RWPE2 (cell line): ENCODE results near the gene CSNK1D.
A peak's percentile ranks its signal among the peaks of the same experiment; 100 is the strongest.

Source experiments
- ATAC-seq: fragments of 200-7000 bp; cut with Tn5 transposase; 3 replicates; pipeline ENCODE4 v1.9.1; 2021; ENCODE audit warnings: low read depth
- DNase-seq: peaks from one replicate; pipeline ENCODE4 v3.0.0-alpha.2; 2020; ENCODE audit warnings: low spot score
- H3K27ac ChIP-seq: fragments of 450-650 bp; 2 replicates; pipeline ENCODE4 v1.5.1; 2017; ENCODE audit warnings: mild to moderate bottlenecking; ENCODE audit not compliant: poor library complexity, severe bottlenecking
- H3K27me3 ChIP-seq: fragments of 250-450 bp; sonication (Bioruptor Pico); 2 replicates; pipeline ENCODE4 v1.5.1; 2021; ENCODE audit warnings: mild to moderate bottlenecking, moderate library complexity; ENCODE audit not compliant: insufficient read depth, poor library complexity, severe bottlenecking
- H3K36me3 ChIP-seq: fragments of 250-450 bp; sonication (Bioruptor Pico); 2 replicates; pipeline ENCODE4 v1.5.1; 2020; ENCODE audit warnings: low read depth, mild to moderate bottlenecking, moderate library complexity
- H3K4me1 ChIP-seq: fragments of 250-450 bp; sonication (Bioruptor Pico); 2 replicates; pipeline ENCODE4 v1.5.1; 2021; ENCODE audit warnings: mild to moderate bottlenecking, moderate library complexity; ENCODE audit not compliant: insufficient read depth, poor library complexity, severe bottlenecking
- H3K4me3 ChIP-seq: fragments of 250-450 bp; sonication (Bioruptor Pico); 2 replicates; pipeline ENCODE4 v1.5.1; 2021; ENCODE audit warnings: mild to moderate bottlenecking, moderate library complexity; ENCODE audit not compliant: severe bottlenecking
- H3K9me3 ChIP-seq: fragments of 250-450 bp; sonication (Bioruptor Pico); 2 replicates; pipeline ENCODE4 v1.5.1; 2021; ENCODE audit warnings: mild to moderate bottlenecking, moderate library complexity; ENCODE audit not compliant: severe bottlenecking
- TF ChIP-seq, protein P1 (sequence below): fragments of 450-650 bp; IDR thresholded peaks from one replicate; pipeline ENCODE4 v1.5.1; 2017; ENCODE audit warnings: mild to moderate bottlenecking, moderate library complexity; ENCODE audit not compliant: poor library complexity, severe bottlenecking

Gene CSNK1D

DNA sequence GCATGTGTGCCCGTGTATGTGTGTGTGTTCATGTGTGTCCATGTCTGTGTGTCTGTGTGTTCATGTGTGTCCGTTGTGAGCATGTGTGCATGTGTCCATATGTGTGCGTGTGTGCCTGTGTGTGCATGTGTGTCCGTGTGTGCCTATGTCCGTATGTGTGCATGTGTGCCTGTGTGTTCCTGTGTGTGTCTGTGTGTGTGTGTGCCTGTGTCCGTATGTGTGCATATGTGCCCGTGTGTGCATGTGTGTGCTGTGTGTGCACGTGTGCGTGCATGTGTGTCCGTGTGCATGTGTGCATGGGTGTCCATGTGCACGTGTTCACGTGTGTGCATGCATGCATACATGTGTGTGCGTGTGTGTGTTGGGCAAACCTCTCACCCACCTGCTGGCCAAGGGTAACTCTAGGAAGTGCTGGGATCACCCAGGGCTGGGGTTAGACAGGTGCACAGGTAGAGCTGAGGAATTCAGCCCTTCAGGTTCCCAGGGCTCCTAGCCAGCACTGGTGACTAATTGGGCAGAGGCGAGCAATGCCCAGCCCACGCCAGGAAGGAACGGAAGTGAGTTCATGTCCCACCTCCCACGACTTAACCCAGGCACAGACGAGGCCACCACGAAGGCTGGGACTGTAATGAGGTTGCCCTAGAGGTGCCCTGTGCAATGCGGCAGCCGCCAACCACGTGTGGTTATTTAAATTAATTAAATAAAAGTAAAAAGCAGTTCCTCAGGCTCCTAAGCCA is 8.2 kb upstream of the CSNK1D start:
- Histone ChIP-seq H3K4me3 (no peak overlapping the region), H3K4me1 (peaks cover 47% of the 10 kb centered on the region), H3K36me3 (no peaks in the 10 kb centered on the region), H3K27ac (peak overlapping the region; percentile 99), H3K27me3 (no peaks in the 10 kb centered on the region), H3K9me3 (no peaks in the 10 kb centered on the region)
- ATAC-seq (peak; percentile 78), DNase-seq (peak; percentile 93)
- TF ChIP-seq, protein P1, sequence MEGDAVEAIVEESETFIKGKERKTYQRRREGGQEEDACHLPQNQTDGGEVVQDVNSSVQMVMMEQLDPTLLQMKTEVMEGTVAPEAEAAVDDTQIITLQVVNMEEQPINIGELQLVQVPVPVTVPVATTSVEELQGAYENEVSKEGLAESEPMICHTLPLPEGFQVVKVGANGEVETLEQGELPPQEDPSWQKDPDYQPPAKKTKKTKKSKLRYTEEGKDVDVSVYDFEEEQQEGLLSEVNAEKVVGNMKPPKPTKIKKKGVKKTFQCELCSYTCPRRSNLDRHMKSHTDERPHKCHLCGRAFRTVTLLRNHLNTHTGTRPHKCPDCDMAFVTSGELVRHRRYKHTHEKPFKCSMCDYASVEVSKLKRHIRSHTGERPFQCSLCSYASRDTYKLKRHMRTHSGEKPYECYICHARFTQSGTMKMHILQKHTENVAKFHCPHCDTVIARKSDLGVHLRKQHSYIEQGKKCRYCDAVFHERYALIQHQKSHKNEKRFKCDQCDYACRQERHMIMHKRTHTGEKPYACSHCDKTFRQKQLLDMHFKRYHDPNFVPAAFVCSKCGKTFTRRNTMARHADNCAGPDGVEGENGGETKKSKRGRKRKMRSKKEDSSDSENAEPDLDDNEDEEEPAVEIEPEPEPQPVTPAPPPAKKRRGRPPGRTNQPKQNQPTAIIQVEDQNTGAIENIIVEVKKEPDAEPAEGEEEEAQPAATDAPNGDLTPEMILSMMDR: no peak

DNA sequence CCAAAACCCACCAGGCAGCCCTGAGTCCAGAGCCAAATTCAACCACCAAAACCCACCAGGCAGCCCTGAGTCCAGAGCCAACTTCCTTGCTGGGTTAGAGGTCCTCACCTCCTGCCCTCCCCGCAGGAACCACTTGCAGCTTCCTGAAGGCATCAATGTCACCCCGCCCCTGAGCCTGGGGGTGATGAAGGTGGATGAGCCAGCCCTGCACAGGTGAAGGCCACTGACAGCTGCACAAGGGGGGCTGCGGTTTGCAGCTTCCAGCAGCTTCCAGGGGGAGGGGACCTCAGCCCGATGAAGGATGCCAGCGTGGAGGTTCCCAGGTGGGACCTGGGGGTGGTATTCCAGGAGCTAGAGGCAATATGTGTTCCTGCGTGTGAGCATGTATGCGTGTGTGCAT is 7.6 kb upstream of the CSNK1D start:
- H3K4me3 ChIP-seq: no peak overlapping the region
- peaks cover 47% of the 10 kb centered on the region for H3K4me1 ChIP-seq
- H3K36me3 ChIP-seq: no peaks in the 10 kb centered on the region
- DNase-seq (no peak), ATAC-seq (no peak)
- no peaks in the 10 kb centered on the region for H3K27me3 ChIP-seq
- peak overlapping the region; percentile 99 for H3K27ac ChIP-seq
- H3K9me3 ChIP-seq: no peaks in the 10 kb centered on the region
- TF ChIP-seq, protein P1: no peak

DNA sequence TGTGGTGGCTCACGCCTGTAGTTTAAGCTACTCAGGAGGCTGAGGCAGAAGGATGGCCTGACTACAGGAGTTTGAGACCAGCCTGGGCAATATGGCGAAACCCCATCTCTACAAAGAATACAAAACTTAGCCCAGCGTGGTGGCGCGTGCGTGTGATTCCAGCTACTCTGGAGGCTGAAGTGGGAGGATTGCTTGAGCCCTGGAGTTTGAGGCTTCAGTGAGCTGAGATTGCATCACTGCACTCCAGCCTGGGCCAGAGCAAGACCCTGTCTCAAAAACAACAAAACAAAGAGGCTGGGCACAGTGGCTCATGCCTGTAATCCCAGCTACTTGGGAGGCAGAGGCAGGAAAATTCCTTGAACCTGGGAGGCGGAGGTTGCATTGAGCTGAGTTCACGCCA is 7.0 kb upstream of the CSNK1D start:
- no peaks in the 10 kb centered on the region for H3K36me3 ChIP-seq
- TF ChIP-seq, protein P1: no peak
- peak overlapping the region; percentile 99 for H3K27ac ChIP-seq
- peaks cover 43% of the 10 kb centered on the region for H3K4me1 ChIP-seq
- no peaks in the 10 kb centered on the region for H3K27me3 ChIP-seq
- no peak overlapping the region for H3K4me3 ChIP-seq
- ATAC-seq (no peak), DNase-seq (no peak)
- H3K9me3 ChIP-seq: no peaks in the 10 kb centered on the region

DNA sequence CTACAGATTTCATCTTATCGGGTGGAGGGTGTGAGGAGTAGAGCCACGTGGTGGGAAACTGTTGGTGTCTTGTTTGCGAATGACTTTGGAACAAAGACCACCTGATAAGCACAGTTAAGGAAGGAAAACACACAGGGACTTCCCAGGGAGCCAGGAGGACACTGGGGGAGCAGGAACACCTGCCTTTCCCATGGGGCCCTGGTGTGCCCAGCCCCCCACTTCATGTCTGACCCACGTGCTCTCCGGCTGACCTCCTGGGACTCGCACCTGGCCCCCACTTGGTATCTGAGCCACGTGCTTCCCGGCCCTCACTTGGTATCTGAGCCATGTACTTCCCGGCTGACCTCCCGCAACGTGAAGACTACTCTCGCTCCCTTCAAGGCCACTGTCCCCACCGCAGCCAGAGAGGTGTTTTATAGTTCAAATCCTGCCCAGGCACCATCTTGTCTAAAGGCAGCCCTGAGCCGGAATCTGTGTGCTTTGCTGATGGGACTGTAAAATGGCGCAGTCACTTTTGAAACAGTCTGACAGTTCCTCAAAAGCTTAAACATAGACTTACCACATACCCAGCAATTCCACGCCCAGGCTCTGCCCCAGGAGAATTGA is 5.4 kb upstream of the CSNK1D start:
- no peak for ATAC-seq
- no peaks in the 10 kb centered on the region for H3K36me3 ChIP-seq
- H3K4me1 ChIP-seq: peaks cover 34% of the 10 kb centered on the region
- no peaks in the 10 kb centered on the region for H3K9me3 ChIP-seq
- H3K27me3 ChIP-seq: no peaks in the 10 kb centered on the region
- TF ChIP-seq, protein P1: no peak
- no peak overlapping the region for H3K27ac ChIP-seq
- DNase-seq: no peak
- no peak overlapping the region for H3K4me3 ChIP-seq

DNA sequence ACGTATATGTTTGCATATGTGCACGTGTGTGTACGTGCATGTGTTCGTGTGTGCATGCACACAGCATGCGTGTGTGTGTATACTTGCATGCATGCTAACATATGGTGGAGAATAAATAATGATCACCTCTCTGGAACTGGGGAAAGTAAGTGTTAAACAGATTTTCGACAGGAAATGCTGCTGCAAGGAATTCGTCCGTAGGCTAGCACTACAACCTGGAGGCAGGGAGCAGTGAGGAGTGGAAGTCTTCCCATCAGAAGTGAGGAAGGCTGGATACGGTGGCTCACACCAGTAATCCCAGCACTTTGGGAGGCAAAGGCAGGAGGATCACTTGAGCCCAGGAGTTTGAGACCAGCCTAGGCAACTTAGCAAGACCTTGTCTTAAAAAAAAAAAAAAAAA is 4.8 kb upstream of the CSNK1D start:
- DNase-seq (no peak), ATAC-seq (no peak)
- H3K27ac ChIP-seq: no peak overlapping the region
- no peak overlapping the region for H3K4me3 ChIP-seq
- H3K27me3 ChIP-seq: no peaks in the 10 kb centered on the region
- no peaks in the 10 kb centered on the region for H3K9me3 ChIP-seq
- TF ChIP-seq, protein P1: no peak
- no peaks in the 10 kb centered on the region for H3K36me3 ChIP-seq
- H3K4me1 ChIP-seq: peaks cover 31% of the 10 kb centered on the region
